ENCODE data around the gene CAV3.

The CAV3 gene

DNA sequence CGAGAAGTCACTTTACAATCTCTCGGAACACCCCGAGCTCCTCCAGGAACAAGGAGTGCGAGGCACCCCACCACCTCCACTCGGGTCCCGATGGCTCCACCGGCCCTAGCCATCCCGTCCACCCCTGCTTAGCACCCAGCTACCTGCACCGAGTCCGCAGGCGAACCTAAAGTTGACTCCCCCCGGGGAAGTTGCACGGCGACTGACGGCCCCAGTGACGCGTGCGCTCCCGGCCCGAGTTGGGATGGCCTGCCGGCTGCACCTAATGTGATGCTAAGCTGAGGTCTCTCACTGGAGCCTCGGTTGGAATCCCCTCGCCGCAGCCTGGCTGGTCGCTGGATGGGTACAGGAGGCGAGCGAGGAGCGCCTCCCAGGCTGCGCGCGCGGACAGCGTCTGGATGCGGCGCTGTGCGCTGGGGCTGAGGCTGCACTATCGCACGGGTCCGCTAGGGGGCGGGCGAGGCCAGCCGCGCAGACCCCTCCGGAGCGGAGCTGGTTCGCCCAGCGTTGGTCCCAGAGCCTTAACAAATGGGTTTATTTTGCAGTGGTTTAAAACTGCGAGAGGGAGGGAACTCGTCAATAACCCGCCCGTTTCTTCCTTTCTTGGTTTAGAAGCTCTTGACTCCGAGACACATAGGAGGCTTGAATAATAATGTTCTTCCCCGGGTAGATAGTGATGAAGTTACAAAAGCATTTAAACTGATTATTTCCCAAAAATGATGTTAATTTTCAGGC, 35.7 kb downstream of the CAV3 start, which contains the start of gene OXTR:
TSS of gene OXTR (minus strand) at position 526 of the 735 bp plus-strand sequence. CDS start 1,426 bp downstream, outside the sequence.
- no peak within 1 kb of the TSS for H2AFZ ChIP-seq (ENCODE audit: low read depth, low read length)

GRCh38 chr3:8773941-8774542, 40.4 kb downstream of the CAV3 start:
- Histone ChIP-seq H3K27me3 (ENCODE audit: insufficient read depth, low read length) (no peaks in the 10 kb centered on the region), H3K4me3 (ENCODE audit: low read length) (no peak overlapping the region), H3K36me3 (ENCODE audit: insufficient read depth, low read length) (no peaks in the 10 kb centered on the region), H2AFZ (ENCODE audit: low read depth, low read length) (no peak overlapping the region), H3K9me3 (ENCODE audit: low read length) (peaks cover 1% of the 10 kb centered on the region), H3K4me1 (ENCODE audit: insufficient read depth, low read length) (peaks cover 3% of the 10 kb centered on the region)

More for the DNA sequence above, 35.7 kb downstream of the CAV3 start, which contains the start of gene OXTR:
- H3K27me3 ChIP-seq (ENCODE audit: insufficient read depth, low read length): no peaks in the 10 kb centered on the region
- H3K4me1 ChIP-seq (ENCODE audit: insufficient read depth, low read length): no peaks in the 10 kb centered on the region
- H3K36me3 ChIP-seq (ENCODE audit: insufficient read depth, low read length): no peaks in the 10 kb centered on the region
- H3K9me3 ChIP-seq (ENCODE audit: low read length): peaks cover 13% of the 10 kb centered on the region
- no peak within 1 kb of the TSS for H3K4me3 ChIP-seq (ENCODE audit: low read length)

DNA sequence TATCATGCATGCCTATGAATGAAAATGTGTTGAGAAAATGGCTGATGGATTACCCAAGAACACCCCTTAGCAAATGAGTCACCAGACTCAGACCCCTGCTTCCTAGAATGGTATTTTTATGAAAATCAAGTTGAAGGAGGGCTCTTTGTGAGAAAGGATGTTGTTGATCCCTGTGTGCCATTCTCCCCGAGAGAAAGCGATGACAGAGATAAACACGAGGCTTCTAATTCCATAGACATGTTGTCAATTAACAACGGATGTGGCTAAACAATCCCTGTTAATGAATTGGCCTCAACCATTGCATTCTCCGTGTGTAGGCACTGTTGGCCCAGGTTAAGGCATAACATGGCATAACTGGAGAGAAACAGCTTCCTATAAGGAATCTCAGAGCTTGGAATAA, 41.6 kb downstream of the CAV3 start:
- Histone ChIP-seq H3K9me3 (ENCODE audit: low read length) (no peaks in the 10 kb centered on the region), H3K4me3 (ENCODE audit: low read length) (no peak overlapping the region), H3K27me3 (ENCODE audit: insufficient read depth, low read length) (no peaks in the 10 kb centered on the region), H3K4me1 (ENCODE audit: insufficient read depth, low read length) (peaks cover 3% of the 10 kb centered on the region), H2AFZ (ENCODE audit: low read depth, low read length) (no peak overlapping the region), H3K36me3 (ENCODE audit: insufficient read depth, low read length) (no peaks in the 10 kb centered on the region)

GRCh38 chr3:8775602-8776001, 42.0 kb downstream of the CAV3 start:
- Histone ChIP-seq H3K4me3 (ENCODE audit: low read length) (no peak overlapping the region), H3K9me3 (ENCODE audit: low read length) (no peaks in the 10 kb centered on the region), H2AFZ (ENCODE audit: low read depth, low read length) (no peak overlapping the region), H3K27me3 (ENCODE audit: insufficient read depth, low read length) (no peaks in the 10 kb centered on the region), H3K36me3 (ENCODE audit: insufficient read depth, low read length) (no peaks in the 10 kb centered on the region), H3K4me1 (ENCODE audit: insufficient read depth, low read length) (peaks cover 3% of the 10 kb centered on the region)

DNA sequence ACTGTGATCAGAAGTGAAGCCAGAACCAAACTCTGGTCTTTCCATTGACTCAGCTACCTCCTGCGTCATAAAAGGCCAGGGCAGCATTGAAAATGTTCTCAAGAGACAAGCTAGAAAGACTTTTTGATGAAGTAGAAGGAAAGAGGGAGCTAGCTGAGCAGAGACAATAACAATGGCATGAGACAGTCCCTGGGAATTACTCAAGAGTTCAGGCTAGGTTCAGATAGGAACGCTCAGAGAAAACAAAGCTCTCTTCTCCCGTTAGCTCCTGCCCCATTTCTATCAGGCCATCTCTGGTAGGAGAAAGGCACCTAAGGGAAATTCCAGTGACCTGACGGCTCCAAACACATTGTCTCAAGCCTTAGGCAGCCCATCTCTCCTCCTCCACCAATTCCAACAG, 42.8 kb downstream of the CAV3 start:
- no peaks in the 10 kb centered on the region for H3K9me3 ChIP-seq (ENCODE audit: low read length)
- H2AFZ ChIP-seq (ENCODE audit: low read depth, low read length): no peak overlapping the region

DNA sequence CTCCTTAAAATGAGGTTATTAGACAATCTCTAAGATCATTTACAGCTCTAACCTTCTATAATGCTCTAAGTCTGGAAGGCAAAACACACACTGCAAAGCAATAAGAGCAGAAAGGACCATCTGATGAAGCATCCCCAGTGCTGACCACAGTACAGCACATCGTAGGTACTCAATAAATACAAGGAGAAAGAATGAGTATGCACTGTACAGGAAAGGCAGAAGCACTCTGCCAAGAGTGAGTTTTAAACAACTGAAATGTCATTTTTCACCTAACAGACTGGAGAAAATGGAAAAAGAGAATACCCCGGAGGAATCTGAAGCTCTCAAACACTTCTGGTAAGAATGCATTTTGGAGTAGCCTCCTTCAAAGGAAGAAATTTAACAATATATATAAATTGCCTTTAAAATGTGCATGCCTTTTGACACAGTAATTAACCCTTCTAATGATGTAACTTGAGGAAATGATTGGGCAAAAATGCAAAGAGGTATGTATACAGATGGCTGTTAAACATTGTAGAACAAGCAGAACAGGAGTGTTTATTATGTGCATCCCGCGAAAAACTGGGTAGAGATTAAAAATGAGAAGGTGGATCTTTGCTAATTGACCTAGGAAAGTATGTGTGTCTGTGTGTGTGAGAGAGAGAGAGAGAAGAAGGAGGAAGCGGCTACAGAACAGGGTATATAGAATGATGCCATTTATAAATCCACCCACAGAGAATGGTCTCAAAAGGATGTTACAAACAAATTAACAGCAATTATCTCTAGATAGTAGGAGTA, 43.8 kb downstream of the CAV3 start:
- Histone ChIP-seq H3K9me3 (ENCODE audit: low read length) (no peaks in the 10 kb centered on the region), H2AFZ (ENCODE audit: low read depth, low read length) (no peak overlapping the region), H3K4me3 (ENCODE audit: low read length) (no peak overlapping the region), H3K4me1 (ENCODE audit: insufficient read depth, low read length) (peaks cover 3% of the 10 kb centered on the region), H3K27me3 (ENCODE audit: insufficient read depth, low read length) (no peaks in the 10 kb centered on the region), H3K36me3 (ENCODE audit: insufficient read depth, low read length) (no peaks in the 10 kb centered on the region)

More for the DNA sequence above, 42.8 kb downstream of the CAV3 start:
- Histone ChIP-seq H3K27me3 (ENCODE audit: insufficient read depth, low read length) (no peaks in the 10 kb centered on the region), H3K4me1 (ENCODE audit: insufficient read depth, low read length) (peaks cover 3% of the 10 kb centered on the region), H3K4me3 (ENCODE audit: low read length) (no peak overlapping the region), H3K36me3 (ENCODE audit: insufficient read depth, low read length) (no peaks in the 10 kb centered on the region)

- H3K4me3 ChIP-seq (ENCODE audit: low read length): no peak overlapping the region
- H3K4me1 ChIP-seq (ENCODE audit: insufficient read depth, low read length): peaks cover 3% of the 10 kb centered on the region
- no peaks in the 10 kb centered on the region for H3K27me3 ChIP-seq (ENCODE audit: insufficient read depth, low read length)
- no peaks in the 10 kb centered on the region for H3K9me3 ChIP-seq (ENCODE audit: low read length)
- H3K36me3 ChIP-seq (ENCODE audit: insufficient read depth, low read length): no peaks in the 10 kb centered on the region
- H2AFZ ChIP-seq (ENCODE audit: low read depth, low read length): no peak overlapping the region
These were observed 44.3 kb downstream of the CAV3 start for GRCh38 chr3:8777978-8778267.

DNA sequence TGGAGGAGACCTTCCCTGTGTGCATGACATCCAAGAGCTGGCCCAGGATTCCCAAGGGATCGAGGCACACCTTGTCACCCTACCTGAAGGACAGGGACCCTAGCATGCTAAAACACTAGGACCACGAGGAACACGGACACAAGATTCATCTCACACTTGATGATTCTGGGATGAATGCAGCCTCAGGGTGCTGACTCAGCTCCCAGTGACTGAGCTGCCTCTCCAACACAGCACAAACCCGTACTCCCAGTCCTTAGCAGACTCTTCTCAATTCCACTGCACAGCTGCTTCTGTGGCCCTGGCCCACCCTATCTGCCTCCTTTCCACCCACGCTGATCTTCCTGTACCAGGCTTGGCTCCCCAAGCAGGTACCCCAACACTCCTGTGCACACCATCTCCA, 44.9 kb downstream of the CAV3 start:
- H3K36me3 ChIP-seq (ENCODE audit: insufficient read depth, low read length): no peaks in the 10 kb centered on the region
- H3K9me3 ChIP-seq (ENCODE audit: low read length): no peaks in the 10 kb centered on the region
- H3K27me3 ChIP-seq (ENCODE audit: insufficient read depth, low read length): no peaks in the 10 kb centered on the region
- no peak overlapping the region for H3K4me3 ChIP-seq (ENCODE audit: low read length)
- H3K4me1 ChIP-seq (ENCODE audit: insufficient read depth, low read length): peaks cover 3% of the 10 kb centered on the region
- H2AFZ ChIP-seq (ENCODE audit: low read depth, low read length): no peak overlapping the region

GRCh38 chr3:8780279-8780678, 46.7 kb downstream of the CAV3 start:
- H3K4me1 ChIP-seq (ENCODE audit: insufficient read depth, low read length): peaks cover 15% of the 10 kb centered on the region
- H3K9me3 ChIP-seq (ENCODE audit: low read length): no peaks in the 10 kb centered on the region
- no peak overlapping the region for H2AFZ ChIP-seq (ENCODE audit: low read depth, low read length)
- H3K27me3 ChIP-seq (ENCODE audit: insufficient read depth, low read length): no peaks in the 10 kb centered on the region
- H3K4me3 ChIP-seq (ENCODE audit: low read length): no peak overlapping the region
- no peaks in the 10 kb centered on the region for H3K36me3 ChIP-seq (ENCODE audit: insufficient read depth, low read length)

- Histone ChIP-seq H3K36me3 (ENCODE audit: insufficient read depth, low read length) (no peaks in the 10 kb centered on the region), H3K4me1 (ENCODE audit: insufficient read depth, low read length) (peaks cover 12% of the 10 kb centered on the region), H3K9me3 (ENCODE audit: low read length) (peaks cover 2% of the 10 kb centered on the region), H3K27me3 (ENCODE audit: insufficient read depth, low read length) (no peaks in the 10 kb centered on the region), H3K4me3 (ENCODE audit: low read length) (no peak overlapping the region), H2AFZ (ENCODE audit: low read depth, low read length) (no peak overlapping the region)
These were observed 51.3 kb downstream of the CAV3 start for GRCh38 chr3:8784676-8785435.

DNA sequence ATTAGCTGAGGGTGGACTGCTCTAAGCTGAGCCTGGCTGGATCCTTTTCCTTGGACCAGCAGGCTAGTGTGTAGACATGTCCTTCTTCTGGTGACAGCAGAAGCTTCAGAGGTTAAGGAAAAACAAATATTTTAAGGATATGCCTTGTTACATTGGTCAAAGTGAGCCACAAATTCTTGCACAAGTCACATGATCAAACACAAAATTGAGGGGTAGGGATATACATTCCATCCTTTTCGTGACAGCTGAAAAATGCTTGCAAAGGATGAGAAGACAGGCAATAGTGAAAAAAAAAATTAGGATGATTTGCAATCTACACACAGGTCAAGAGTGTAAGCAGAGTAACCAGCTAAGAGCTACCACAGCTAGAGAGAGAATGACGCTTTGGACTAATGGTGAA, 56.9 kb downstream of the CAV3 start:
- Histone ChIP-seq H3K4me3 (ENCODE audit: low read length) (no peak overlapping the region), H3K27me3 (ENCODE audit: insufficient read depth, low read length) (no peaks in the 10 kb centered on the region), H2AFZ (ENCODE audit: low read depth, low read length) (no peak overlapping the region), H3K4me1 (ENCODE audit: insufficient read depth, low read length) (no peaks in the 10 kb centered on the region), H3K36me3 (ENCODE audit: insufficient read depth, low read length) (no peaks in the 10 kb centered on the region), H3K9me3 (ENCODE audit: low read length) (peaks cover 2% of the 10 kb centered on the region)

GRCh38 chr3:8793242-8793641, 59.6 kb downstream of the CAV3 start:
- H3K4me3 ChIP-seq (ENCODE audit: low read length): no peak overlapping the region
- no peaks in the 10 kb centered on the region for H3K4me1 ChIP-seq (ENCODE audit: insufficient read depth, low read length)
- peaks cover 2% of the 10 kb centered on the region for H3K9me3 ChIP-seq (ENCODE audit: low read length)
- H2AFZ ChIP-seq (ENCODE audit: low read depth, low read length): no peak overlapping the region
- H3K36me3 ChIP-seq (ENCODE audit: insufficient read depth, low read length): no peaks in the 10 kb centered on the region
- H3K27me3 ChIP-seq (ENCODE audit: insufficient read depth, low read length): no peaks in the 10 kb centered on the region

- Histone ChIP-seq H3K4me1 (ENCODE audit: insufficient read depth, low read length) (no peaks in the 10 kb centered on the region), H3K36me3 (ENCODE audit: insufficient read depth, low read length) (no peaks in the 10 kb centered on the region), H2AFZ (ENCODE audit: low read depth, low read length) (no peak overlapping the region), H3K4me3 (ENCODE audit: low read length) (no peak overlapping the region), H3K27me3 (ENCODE audit: insufficient read depth, low read length) (no peaks in the 10 kb centered on the region), H3K9me3 (ENCODE audit: low read length) (peaks cover under 1% of the 10 kb centered on the region)
These were observed 60.6 kb downstream of the CAV3 start for GRCh38 chr3:8794247-8794646.
